Gastroesophageal sphincter (tissue), 4 donors: Measurements from ENCODE around the gene PLPP1. TPM values are rescaled to one million over a fixed set of nuclear protein-coding genes. Genes with fewer than 3 reads are reported as not detected.

Experiments used
- ATAC-seq: fragments of 150-250 bp; one replicate; pipeline ENCODE4 v1.9.1; 2016; ENCODE audit warnings: mild to moderate bottlenecking, moderate library complexity
- H3K27ac ChIP-seq, 4 donors: fragments of 200-600 bp; sonication (generic) in 3 of 4; 1 replicate in 3 of 4; 2 replicates in 1 of 4; pipeline ENCODE4 v1.5.1; 2016 to 2019
- H3K27me3 ChIP-seq: fragments of 200-600 bp; sonication (generic); one replicate; pipeline ENCODE4 v1.5.1; 2019
- H3K36me3 ChIP-seq, 2 donors: fragments of 200-600 bp; sonication (generic); one replicate each; pipeline ENCODE4 v1.5.1; 2019; ENCODE audit warnings: control low read depth in 1 of 2
- H3K4me1 ChIP-seq, 3 donors: fragments of 200-600 bp; sonication (generic); 1 replicate in 2 of 3; 2 replicates in 1 of 3; pipeline ENCODE4 v1.5.1; 2016 to 2019; ENCODE audit warnings: control low read depth in 2 of 3
- H3K4me3 ChIP-seq, 2 donors: fragments of 200-600 bp; sonication (generic); one replicate each; pipeline ENCODE4 v1.5.1; 2019; ENCODE audit warnings: mild to moderate bottlenecking in 1 of 2, moderate library complexity in 1 of 2
- H3K9me3 ChIP-seq, 3 donors: fragments of 200-600 bp; sonication (generic); one replicate each; pipeline ENCODE4 v1.5.1; 2017 to 2019; ENCODE audit warnings: control low read depth in 2 of 3
- EP300 ChIP-seq: sonication (generic); formaldehyde crosslinking; IDR thresholded peaks from one replicate; pipeline ENCODE4 v1.6.1; 2017; ENCODE audit warnings: antibody characterized with exemption, mild to moderate bottlenecking
- POLR2A ChIP-seq, 2 donors: fragments of 450-650 bp; IDR thresholded peaks; one replicate each; pipeline ENCODE4 v1.6.1; 2017; ENCODE audit warnings: antibody characterized with exemption in 2 of 2, mild to moderate bottlenecking in 2 of 2, moderate library complexity in 1 of 2
- POLR2AphosphoS5 ChIP-seq: sonication (generic); formaldehyde crosslinking; IDR thresholded peaks from one replicate; pipeline ENCODE4 v1.6.1; 2017; ENCODE audit warnings: antibody characterized with exemption
- WGBS, 2 donors: methylation state at CpG; one replicate each; pipeline ENCODE4 v1.1.5; 2018; ENCODE audit warnings: low coverage in 1 of 2; 5-methylcytosine and 5-hydroxymethylcytosine counted together
- total RNA-seq, 4 donors: library from RNA; depleted of rRNA; stranded (reverse); fragments of >200 nt; gene quantifications; one replicate each; pipeline ENCODE4 v1.1.0, GENCODE V29; 2016
- TF ChIP-seq, protein P1 (sequence below), 4 experiments: fragments of 200-600 bp in 2 of 4; fragments of 450-650 bp in 2 of 4; sonication (generic) in 1 of 4; IDR thresholded peaks; one replicate each; pipeline ENCODE4 v1.5.1; 2017 to 2019; ENCODE audit warnings: antibody characterized with exemption in 4 of 4, mild to moderate bottlenecking in 2 of 4, moderate library complexity in 2 of 4

Gene PLPP1
- total RNA-seq, 4 donors from 2014 or later, result 209 to 314 (median 250) TPM

DNA sequence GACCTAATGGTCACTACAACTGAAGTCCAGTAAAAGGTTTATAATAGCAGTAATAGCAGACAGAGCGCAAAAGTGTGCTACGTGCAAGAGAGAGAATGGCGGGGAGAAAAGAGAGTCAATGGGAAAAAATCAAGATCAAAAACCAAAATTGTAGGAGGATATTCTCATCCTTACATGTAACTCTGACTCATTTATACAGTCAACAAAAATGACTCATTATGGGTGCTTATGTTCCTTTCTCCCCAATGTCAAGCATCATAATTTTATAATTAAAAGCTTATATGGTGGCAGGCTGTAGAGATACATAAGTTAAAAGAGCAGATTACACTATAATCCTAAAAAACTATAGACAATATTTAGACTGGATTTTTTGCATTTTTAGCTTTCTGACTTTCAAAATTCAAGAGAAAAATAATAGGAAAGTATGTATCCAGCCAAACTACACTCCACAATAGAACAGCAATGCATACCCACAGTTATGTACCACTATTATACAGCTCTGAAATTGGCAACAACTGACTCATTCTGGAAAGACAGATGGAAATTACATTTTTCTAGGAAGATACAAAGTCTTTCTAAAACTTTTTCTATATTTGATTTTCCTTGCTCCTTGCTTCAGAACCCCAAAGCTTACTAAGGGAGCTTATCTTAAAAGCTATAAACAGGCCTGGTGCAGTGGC is 78.4 kb downstream of the PLPP1 start:
- H3K4me1 ChIP-seq, result peaks cover 0 to 30% (median 2%) of the 10 kb centered on the region in 3 donors
- 93 to 100% methylated on average over 3 of the region's 3 CpGs for WGBS, 2 donors

DNA sequence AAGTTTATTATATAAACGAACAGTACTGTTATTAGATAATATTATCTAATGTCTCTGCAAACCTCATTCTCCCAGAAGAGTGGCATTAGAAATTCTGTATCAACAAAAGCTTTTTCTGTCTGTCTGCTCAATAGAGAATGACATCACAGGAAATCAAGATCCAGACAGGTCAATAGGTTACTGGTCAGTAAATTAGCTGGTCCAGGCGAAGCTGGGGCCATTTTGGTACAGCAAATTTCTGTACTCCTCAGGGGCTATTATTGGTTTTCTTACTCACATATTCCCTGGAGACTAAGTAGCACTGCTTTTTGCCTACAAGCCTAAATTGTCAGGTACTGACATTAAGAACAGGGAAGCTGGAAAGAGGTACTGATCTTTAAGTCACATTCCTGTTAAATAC is 80.5 kb downstream of the PLPP1 start:
- 37 to 63% methylated on average over 2 of the region's 2 CpGs for WGBS, 2 donors
- Histone ChIP-seq H3K4me1 (peaks cover 0 to 44% (median 2%) of the 10 kb centered on the region in 3 donors), H3K4me3 (no peak overlapping the region), H3K27ac (no peak overlapping the region), H3K27me3 (no peaks in the 10 kb centered on the region), H3K36me3 (peaks cover 0 to 10% of the 10 kb centered on the region in 2 donors), H3K9me3 (no peaks in the 10 kb centered on the region)
- no peak for ATAC-seq
- no peak for TF ChIP-seq EP300
- TF ChIP-seq, protein P1, sequence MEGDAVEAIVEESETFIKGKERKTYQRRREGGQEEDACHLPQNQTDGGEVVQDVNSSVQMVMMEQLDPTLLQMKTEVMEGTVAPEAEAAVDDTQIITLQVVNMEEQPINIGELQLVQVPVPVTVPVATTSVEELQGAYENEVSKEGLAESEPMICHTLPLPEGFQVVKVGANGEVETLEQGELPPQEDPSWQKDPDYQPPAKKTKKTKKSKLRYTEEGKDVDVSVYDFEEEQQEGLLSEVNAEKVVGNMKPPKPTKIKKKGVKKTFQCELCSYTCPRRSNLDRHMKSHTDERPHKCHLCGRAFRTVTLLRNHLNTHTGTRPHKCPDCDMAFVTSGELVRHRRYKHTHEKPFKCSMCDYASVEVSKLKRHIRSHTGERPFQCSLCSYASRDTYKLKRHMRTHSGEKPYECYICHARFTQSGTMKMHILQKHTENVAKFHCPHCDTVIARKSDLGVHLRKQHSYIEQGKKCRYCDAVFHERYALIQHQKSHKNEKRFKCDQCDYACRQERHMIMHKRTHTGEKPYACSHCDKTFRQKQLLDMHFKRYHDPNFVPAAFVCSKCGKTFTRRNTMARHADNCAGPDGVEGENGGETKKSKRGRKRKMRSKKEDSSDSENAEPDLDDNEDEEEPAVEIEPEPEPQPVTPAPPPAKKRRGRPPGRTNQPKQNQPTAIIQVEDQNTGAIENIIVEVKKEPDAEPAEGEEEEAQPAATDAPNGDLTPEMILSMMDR (IDR thresholded peaks at IDR 0.05), result no peak
- no peak for TF ChIP-seq POLR2A (IDR thresholded peaks at IDR 0.05)
- TF ChIP-seq POLR2AphosphoS5, result no peak

More for the DNA sequence above, 78.4 kb downstream of the PLPP1 start:
- no peak for TF ChIP-seq POLR2A (IDR thresholded peaks at IDR 0.05)
- no peak for TF ChIP-seq EP300
- TF ChIP-seq, protein P1 (IDR thresholded peaks at IDR 0.05), result no peak
- no peak for TF ChIP-seq POLR2AphosphoS5
- Histone ChIP-seq H3K9me3 (no peaks in the 10 kb centered on the region), H3K27ac (no peak overlapping the region), H3K36me3 (peaks cover 0 to 10% of the 10 kb centered on the region in 2 donors), H3K4me3 (no peak overlapping the region), H3K27me3 (no peaks in the 10 kb centered on the region)
- ATAC-seq, result no peak

DNA sequence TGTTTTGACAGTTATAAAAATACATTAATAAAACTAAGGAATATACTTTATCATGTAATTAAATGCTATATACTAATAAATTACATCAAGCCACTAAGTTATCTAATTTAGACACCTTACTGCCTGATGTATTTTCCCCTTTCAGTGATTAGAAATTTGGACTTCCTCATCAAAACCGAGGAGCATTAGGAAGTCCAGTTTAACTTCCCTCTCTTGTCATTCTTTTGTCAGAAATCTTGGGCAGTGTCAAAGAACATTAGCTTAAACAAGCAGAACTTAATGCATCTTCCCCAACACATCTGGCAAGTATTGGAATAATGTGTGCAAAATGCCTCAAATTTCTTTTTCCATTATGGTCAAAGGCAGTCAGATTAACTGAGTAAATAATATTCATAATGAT is 81.6 kb downstream of the PLPP1 start:
- Histone ChIP-seq H3K4me1 (peaks cover 0 to 53% (median 2%) of the 10 kb centered on the region in 3 donors), H3K36me3 (peaks cover 0 to 10% of the 10 kb centered on the region in 2 donors), H3K27me3 (no peaks in the 10 kb centered on the region), H3K27ac (no peak overlapping the region), H3K4me3 (no peak overlapping the region), H3K9me3 (no peaks in the 10 kb centered on the region)
- 30 to 75% methylated on average over 1 of the region's 1 CpG for WGBS, 2 donors
- TF ChIP-seq, protein P1 (IDR thresholded peaks at IDR 0.05), result no peak
- no peak for TF ChIP-seq POLR2A (IDR thresholded peaks at IDR 0.05)
- TF ChIP-seq EP300, result no peak
- no peak for TF ChIP-seq POLR2AphosphoS5
- ATAC-seq, result no peak

DNA sequence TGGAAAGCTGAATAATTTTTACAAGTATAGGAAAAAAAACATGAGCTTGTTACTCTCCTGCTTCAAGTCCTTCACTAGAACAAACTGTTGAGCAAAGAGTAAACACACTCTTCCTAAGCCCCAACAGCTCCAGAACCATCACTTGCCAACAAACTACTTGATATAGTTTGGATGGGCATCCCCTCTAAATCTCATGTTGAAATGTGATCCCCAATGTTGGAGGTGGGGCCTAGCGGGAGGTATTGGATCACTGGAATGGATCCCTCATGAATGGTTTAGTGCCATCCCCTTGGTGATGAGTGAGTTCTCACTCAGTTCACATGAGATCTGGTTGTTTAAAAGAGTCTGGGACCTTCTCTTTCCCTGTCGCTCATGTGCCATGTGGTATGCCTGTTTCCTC is 82.8 kb downstream of the PLPP1 start:
- no peak for ATAC-seq
- no peak overlapping the region for H3K4me3 ChIP-seq
- H3K27me3 ChIP-seq, result no peaks in the 10 kb centered on the region
- H3K9me3 ChIP-seq, result no peaks in the 10 kb centered on the region
- H3K36me3 ChIP-seq, result peaks cover 0 to 10% of the 10 kb centered on the region in 2 donors
- TF ChIP-seq, protein P1 (IDR thresholded peaks at IDR 0.05), result no peak
- TF ChIP-seq EP300 (no peak), POLR2A (IDR thresholded peaks at IDR 0.05) (no peak), POLR2AphosphoS5 (no peak)
- H3K4me1 ChIP-seq, result peaks cover 0 to 56% (median 2%) of the 10 kb centered on the region in 3 donors
- no peak overlapping the region for H3K27ac ChIP-seq
- WGBS, 2 donors, result 92 to 100% methylated on average over 1 to 2 of the region's 2 CpGs
